ENCODE measurements around the gene SSH2.

SSH2 gene

GRCh38 chr17:29719469-29719868, 210.6 kb downstream of the SSH2 start:
- no peak for TF ChIP-seq CTCF (IDR thresholded peaks at IDR 0.05; ENCODE audit: low read depth, low read length)
- no peak overlapping the region for H3K27ac ChIP-seq
- no peaks in the 10 kb centered on the region for H3K9me3 ChIP-seq (ENCODE audit: severe bottlenecking)
- H3K36me3 ChIP-seq, result no peaks in the 10 kb centered on the region; the same call in 1 of the 2 replicates
- DNase-seq, result no peak
- H3K4me3 ChIP-seq (ENCODE audit: low read depth, low read length), result no peak overlapping the region
- no peaks in the 10 kb centered on the region for H3K27me3 ChIP-seq (ENCODE audit: insufficient read depth, low read depth, severe bottlenecking)

DNA sequence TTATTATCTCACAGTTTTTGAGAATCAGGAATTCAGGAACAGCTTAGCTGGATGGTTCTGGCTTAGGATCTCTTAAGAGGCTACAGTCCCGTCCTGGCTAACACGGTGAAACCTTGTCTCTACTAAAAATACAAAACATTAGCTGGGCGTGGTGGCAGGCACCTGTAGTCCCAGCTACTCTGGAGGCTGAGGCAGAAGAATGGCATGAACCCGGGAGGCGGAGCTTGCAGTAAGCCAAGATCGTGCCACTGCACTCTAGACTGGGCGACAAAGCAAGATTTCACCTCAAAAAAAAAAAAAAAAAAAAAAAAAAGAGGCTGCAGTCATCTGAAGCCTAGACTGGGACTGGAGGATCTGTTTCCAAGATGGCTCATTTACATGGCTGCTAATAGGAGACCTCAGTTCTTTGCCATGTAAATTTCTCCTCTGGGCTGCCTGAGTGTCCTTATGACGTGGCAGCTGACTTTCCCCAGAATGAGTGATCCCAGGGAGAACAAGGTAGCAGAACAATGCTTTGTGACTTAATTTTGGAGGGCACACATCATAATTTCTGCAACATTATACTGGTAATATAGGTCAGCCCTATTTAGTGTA, 211.5 kb downstream of the SSH2 start:
- DNase-seq, result no peak
- no peak for TF ChIP-seq CTCF (IDR thresholded peaks at IDR 0.05; ENCODE audit: low read depth, low read length)
- Histone ChIP-seq H3K4me3 (ENCODE audit: low read depth, low read length) (no peak overlapping the region), H3K9me3 (ENCODE audit: severe bottlenecking) (no peaks in the 10 kb centered on the region), H3K27me3 (ENCODE audit: insufficient read depth, low read depth, severe bottlenecking) (no peaks in the 10 kb centered on the region), H3K36me3 (no peaks in the 10 kb centered on the region; the same call in 1 of the 2 replicates), H3K27ac (no peak overlapping the region)

DNA sequence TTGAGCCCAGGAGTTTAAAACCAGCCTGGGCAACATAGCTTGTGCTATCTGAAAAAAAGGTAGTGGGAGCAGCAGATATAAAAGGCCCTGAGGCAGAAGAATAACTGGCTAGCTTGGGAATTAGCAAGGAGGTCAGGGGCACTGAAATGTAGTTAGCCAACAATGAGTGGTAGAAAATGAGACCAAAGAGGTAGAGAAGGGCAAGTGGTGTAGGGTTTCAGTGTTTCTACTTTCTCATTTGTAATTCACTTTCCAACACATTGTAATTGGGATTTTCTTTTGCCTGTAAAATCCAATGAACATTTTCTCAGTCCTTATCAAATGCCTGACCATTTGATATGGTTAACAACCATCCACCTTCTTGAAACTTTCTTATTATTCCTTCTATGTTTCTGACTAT, 212.2 kb downstream of the SSH2 start:
- no peak for TF ChIP-seq CTCF (IDR thresholded peaks at IDR 0.05; ENCODE audit: low read depth, low read length)
- no peak for DNase-seq
- Histone ChIP-seq H3K9me3 (ENCODE audit: severe bottlenecking) (no peaks in the 10 kb centered on the region), H3K4me3 (ENCODE audit: low read depth, low read length) (no peak overlapping the region), H3K27ac (no peak overlapping the region), H3K27me3 (ENCODE audit: insufficient read depth, low read depth, severe bottlenecking) (no peaks in the 10 kb centered on the region), H3K36me3 (no peaks in the 10 kb centered on the region; the same call in 1 of the 2 replicates)

- Histone ChIP-seq H3K36me3 (no peaks in the 10 kb centered on the region; the same call in 1 of the 2 replicates), H3K27ac (no peak overlapping the region), H3K9me3 (ENCODE audit: severe bottlenecking) (no peaks in the 10 kb centered on the region), H3K4me3 (ENCODE audit: low read depth, low read length) (no peak overlapping the region), H3K27me3 (ENCODE audit: insufficient read depth, low read depth, severe bottlenecking) (no peaks in the 10 kb centered on the region)
- TF ChIP-seq CTCF (IDR thresholded peaks at IDR 0.05; ENCODE audit: low read depth, low read length), result no peak
- DNase-seq, result no peak
These were observed 213.5 kb downstream of the SSH2 start for GRCh38 chr17:29716566-29716965.

DNA sequence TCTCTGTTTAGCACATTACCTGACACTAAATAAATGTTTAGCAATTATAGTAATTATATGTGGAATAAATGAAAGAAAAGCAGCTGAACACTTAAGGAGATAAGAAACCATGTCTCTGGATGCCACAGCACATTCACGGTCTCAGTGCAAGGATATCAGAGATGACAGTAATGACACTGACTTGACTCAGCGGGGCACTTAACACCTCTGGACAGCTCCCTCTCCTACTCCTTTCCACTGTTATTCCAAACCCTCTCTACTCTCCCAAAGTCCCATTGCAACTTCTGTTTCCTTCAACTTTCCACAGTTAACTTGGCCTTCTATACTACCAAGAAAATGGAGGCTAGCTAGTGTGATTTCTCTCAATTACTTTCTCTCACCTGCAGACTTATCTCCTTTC, 214.3 kb downstream of the SSH2 start:
- H3K36me3 ChIP-seq, result no peaks in the 10 kb centered on the region; the same call in 1 of the 2 replicates
- H3K27me3 ChIP-seq (ENCODE audit: insufficient read depth, low read depth, severe bottlenecking), result no peaks in the 10 kb centered on the region
- TF ChIP-seq CTCF (IDR thresholded peaks at IDR 0.05; ENCODE audit: low read depth, low read length), result no peak
- H3K4me3 ChIP-seq (ENCODE audit: low read depth, low read length), result no peak overlapping the region
- no peak for DNase-seq
- H3K27ac ChIP-seq, result no peak overlapping the region
- no peaks in the 10 kb centered on the region for H3K9me3 ChIP-seq (ENCODE audit: severe bottlenecking)

DNA sequence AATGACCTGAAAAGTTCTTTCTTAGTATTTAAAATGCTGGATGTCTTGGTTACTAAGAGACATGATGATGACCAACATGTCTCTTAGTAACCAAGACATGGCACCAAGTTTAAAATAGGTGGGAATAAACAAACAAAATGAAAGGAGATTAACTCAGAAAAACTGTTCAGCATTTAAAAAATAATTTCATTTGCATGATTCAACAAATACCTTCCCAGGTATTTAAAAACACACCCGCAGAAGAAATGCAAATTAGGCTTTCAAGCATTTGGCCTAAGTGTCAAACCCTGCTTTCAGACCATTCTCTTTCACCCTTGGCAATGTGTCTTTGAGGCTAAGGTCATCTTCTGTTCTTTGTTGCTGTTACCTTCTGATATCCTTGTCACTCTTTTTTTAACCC, 215.9 kb downstream of the SSH2 start:
- Histone ChIP-seq H3K36me3 (no peaks in the 10 kb centered on the region; the same call in 1 of the 2 replicates), H3K4me3 (ENCODE audit: low read depth, low read length) (no peak overlapping the region), H3K27ac (no peak overlapping the region), H3K27me3 (ENCODE audit: insufficient read depth, low read depth, severe bottlenecking) (no peaks in the 10 kb centered on the region), H3K9me3 (ENCODE audit: severe bottlenecking) (no peaks in the 10 kb centered on the region)
- no peak for DNase-seq
- no peak for TF ChIP-seq CTCF (IDR thresholded peaks at IDR 0.05; ENCODE audit: low read depth, low read length)

Data from WERI-Rb-1 (cell line).